HepG2 (cell line): Measurements from ENCODE around the gene C14orf119. TPM values are rescaled to one million over a fixed set of nuclear protein-coding genes. Genes with fewer than 3 reads are reported as not detected.
A peak's percentile ranks its signal among the peaks of the same experiment; 100 is the strongest.

Experiments used
- ARNT ChIP-seq: fragments of 450-650 bp; IDR thresholded peaks from 2 replicates; pipeline ENCODE4 v1.6.1; 2017
- CHD2 ChIP-seq: IDR thresholded peaks from 2 replicates; pipeline ENCODE4 v1.6.1; 2011; ENCODE audit warnings: low read depth, low read length, improper control_type of control experiment
- DR1 ChIP-seq: sonication (generic); formaldehyde crosslinking; IDR thresholded peaks from 2 replicates; pipeline ENCODE4 v1.8.0; 2021; ENCODE audit warnings: mild to moderate bottlenecking, missing genetic modification reagents, inconsistent platforms
- FOXM1 ChIP-seq: sonication (generic); formaldehyde crosslinking; IDR thresholded peaks from 2 replicates; pipeline ENCODE4 v1.5.0; 2020; ENCODE audit warnings: missing genetic modification reagents
- IRX3 ChIP-seq: sonication (generic); formaldehyde crosslinking; IDR thresholded peaks from 2 replicates; pipeline ENCODE4 v1.8.1; 2023; ENCODE audit warnings: mild to moderate bottlenecking, low read depth, missing genetic modification reagents, borderline replicate concordance
- MIXL1 ChIP-seq: IDR thresholded peaks from 2 replicates; pipeline ENCODE4 v1.6.1; 2016
- MXD1 ChIP-seq: sonication (generic); formaldehyde crosslinking; IDR thresholded peaks from 2 replicates; pipeline ENCODE4 v1.4.0; 2020; ENCODE audit warnings: mild to moderate bottlenecking, missing genetic modification reagents
- MXD3 ChIP-seq: IDR thresholded peaks from 2 replicates; pipeline ENCODE4 v1.6.1; 2016; ENCODE audit warnings: mild to moderate bottlenecking, missing biosample characterization, missing genetic modification reagents
- NFYB ChIP-seq: sonication (generic); formaldehyde crosslinking; IDR thresholded peaks from 2 replicates; pipeline ENCODE4 v1.4.0; 2020; ENCODE audit warnings: missing genetic modification reagents
- PCBP2 ChIP-seq: fragments of 200-400 bp; formaldehyde crosslinking; optimal IDR thresholded peaks from 2 replicates; pipeline ENCODE3; 2018; ENCODE audit warnings: low read length, low read depth; ENCODE audit not compliant: poor library complexity, severe bottlenecking
- SMAD9 ChIP-seq: sonication (generic); formaldehyde crosslinking; IDR thresholded peaks from 2 replicates; pipeline ENCODE4 v1.5.1; 2020; ENCODE audit warnings: mild to moderate bottlenecking, missing genetic modification reagents
- SNAPC5 ChIP-seq: sonication (generic); formaldehyde crosslinking; IDR thresholded peaks from 2 replicates; pipeline ENCODE4 v1.8.1; 2023; ENCODE audit warnings: mild to moderate bottlenecking, missing genetic modification reagents, borderline replicate concordance
- TP53 ChIP-seq: sonication (generic); formaldehyde crosslinking; conservative IDR thresholded peaks from 2 replicates; pipeline ENCODE4 v1.4.0; 2020; ENCODE audit warnings: missing genetic modification reagents
- ZBTB44 ChIP-seq: sonication (generic); formaldehyde crosslinking; IDR thresholded peaks from 2 replicates; pipeline ENCODE4 v1.4.0; 2020; ENCODE audit warnings: missing genetic modification reagents
- ZFP41 ChIP-seq: sonication (generic); formaldehyde crosslinking; IDR thresholded peaks from 2 replicates; pipeline ENCODE4 v1.4.0; 2020; ENCODE audit warnings: mild to moderate bottlenecking, missing genetic modification reagents, borderline replicate concordance
- ZFP90 ChIP-seq: sonication (generic); formaldehyde crosslinking; IDR thresholded peaks from 2 replicates; pipeline ENCODE4 v1.8.0; 2022; ENCODE audit warnings: missing genetic modification reagents, mild to moderate bottlenecking, inconsistent platforms, borderline replicate concordance
- ZMAT3 ChIP-seq: sonication (generic); formaldehyde crosslinking; conservative IDR thresholded peaks from 2 replicates; pipeline ENCODE4 v1.7.0; 2021; ENCODE audit warnings: missing genetic modification reagents
- ZNF12 ChIP-seq: sonication (generic); formaldehyde crosslinking; IDR thresholded peaks from 2 replicates; pipeline ENCODE4 v1.5.0; 2020; ENCODE audit warnings: missing genetic modification reagents
- ZNF224 ChIP-seq: sonication (generic); formaldehyde crosslinking; IDR thresholded peaks from 2 replicates; pipeline ENCODE4 v1.5.0; 2020; ENCODE audit warnings: mild to moderate bottlenecking, missing genetic modification reagents
- ZNF576 ChIP-seq: sonication (generic); formaldehyde crosslinking; IDR thresholded peaks from 2 replicates; pipeline ENCODE4 v1.4.0; 2020; ENCODE audit warnings: mild to moderate bottlenecking, missing genetic modification reagents
- polyA plus RNA-seq, 8 experiments: library from polyadenylated mRNA; depleted of rRNA in 3 of 8; stranded (reverse) in 7 of 8; unstranded in 1 of 8; fragments of >200 nt; fragmentation: Illumina TruSeq in 4 of 8; extraction: Trizol in 4 of 8; gene quantifications; 2 replicates each; pipeline versions ENCODE4 v1.2.1 to v1.2.3, GENCODE V29; 2011 to 2016; ENCODE audit warnings: low read depth in 4 of 8, missing spikeins in 1 of 8, mixed read lengths in 1 of 8; ENCODE audit not compliant: insufficient read depth in 1 of 8
- total RNA-seq, 5 experiments: library from RNA; depleted of rRNA; stranded (reverse); fragments of >200 nt; fragmentation: Illumina TruSeq; extraction: Trizol; gene quantifications; 2 replicates each; pipeline ENCODE4 v1.2.3, GENCODE V29; 2016; ENCODE audit warnings: low read depth in 1 of 5

C14orf119 gene
- total and polyA plus RNA-seq, 2 of the 13 experiments (the other 11 are each of a cell fraction or from before 2014, with no cell fraction given) = 117 to 206 TPM

GRCh38 chr14:23055621-23056144, 39.6 kb upstream of the C14orf119 start (continued):
- no peak for TF ChIP-seq SMAD9 (CRISPR knock-in tag)
- no peak for TF ChIP-seq DR1 (CRISPR knock-in tag)
- TF ChIP-seq ARNT = no peak
- no peak for TF ChIP-seq CHD2
- TF ChIP-seq PCBP2 = no peak
- no peak for TF ChIP-seq ZNF12
- no peak for TF ChIP-seq NFYB
- no peak for TF ChIP-seq ZBTB44 (CRISPR knock-in tag)
- 0 out of 2 replicates have a peak, but pooled peaks have one; percentile 78 for TF ChIP-seq SNAPC5 (CRISPR knock-in tag)
- TF ChIP-seq MXD1 (CRISPR knock-in tag) = peak; percentile 69; the same call in 1 of the 2 replicates
- TF ChIP-seq ZFP90 (CRISPR knock-in tag) = no peak
- TF ChIP-seq IRX3 (CRISPR knock-in tag) = no peak
- no peak for TF ChIP-seq ZFP41 (CRISPR knock-in tag)
- TF ChIP-seq FOXM1 (CRISPR knock-in tag) = no peak
- TF ChIP-seq ZNF576 = no peak
- no peak for TF ChIP-seq ZNF224 (CRISPR knock-in tag)
- TF ChIP-seq MIXL1 (CRISPR knock-in tag) = no peak
- no peak for TF ChIP-seq TP53 (CRISPR knock-in tag)
- TF ChIP-seq MXD3 (CRISPR knock-in tag) = no peak
- TF ChIP-seq ZMAT3 (CRISPR knock-in tag) = no peak
